DND-41 (cell line): ENCODE data around the gene PRKCB.

Experiments
- EZH2 ChIP-seq: IDR thresholded peaks from 3 replicates; pipeline ENCODE4 v1.6.1; 2012; ENCODE audit warnings: borderline replicate concordance, low read depth, mild to moderate bottlenecking, moderate library complexity, low read length, inconsistent platforms; ENCODE audit not compliant: severe bottlenecking
- TF ChIP-seq, protein P1 (sequence below): IDR thresholded peaks from 2 replicates; pipeline ENCODE4 v1.5.1; 2012; ENCODE audit warnings: borderline replicate concordance, low read length, moderate library complexity, mild to moderate bottlenecking; ENCODE audit not compliant: poor library complexity, severe bottlenecking; ENCODE audit errors: extremely low read depth

GRCh38 chr16:24102209-24102660 lies 266.5 kb downstream of the PRKCB start:
- TF ChIP-seq, protein P1, sequence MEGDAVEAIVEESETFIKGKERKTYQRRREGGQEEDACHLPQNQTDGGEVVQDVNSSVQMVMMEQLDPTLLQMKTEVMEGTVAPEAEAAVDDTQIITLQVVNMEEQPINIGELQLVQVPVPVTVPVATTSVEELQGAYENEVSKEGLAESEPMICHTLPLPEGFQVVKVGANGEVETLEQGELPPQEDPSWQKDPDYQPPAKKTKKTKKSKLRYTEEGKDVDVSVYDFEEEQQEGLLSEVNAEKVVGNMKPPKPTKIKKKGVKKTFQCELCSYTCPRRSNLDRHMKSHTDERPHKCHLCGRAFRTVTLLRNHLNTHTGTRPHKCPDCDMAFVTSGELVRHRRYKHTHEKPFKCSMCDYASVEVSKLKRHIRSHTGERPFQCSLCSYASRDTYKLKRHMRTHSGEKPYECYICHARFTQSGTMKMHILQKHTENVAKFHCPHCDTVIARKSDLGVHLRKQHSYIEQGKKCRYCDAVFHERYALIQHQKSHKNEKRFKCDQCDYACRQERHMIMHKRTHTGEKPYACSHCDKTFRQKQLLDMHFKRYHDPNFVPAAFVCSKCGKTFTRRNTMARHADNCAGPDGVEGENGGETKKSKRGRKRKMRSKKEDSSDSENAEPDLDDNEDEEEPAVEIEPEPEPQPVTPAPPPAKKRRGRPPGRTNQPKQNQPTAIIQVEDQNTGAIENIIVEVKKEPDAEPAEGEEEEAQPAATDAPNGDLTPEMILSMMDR, result no peak
- no peak for TF ChIP-seq EZH2
